ENCODE data around the gene FBXL16.
A peak's percentile ranks its signal among the peaks of the same experiment; 100 is the strongest.
"Not testable (repeated sequence)": the region's sequence is repeated elsewhere in the genome, so short reads cannot be mapped to it uniquely, and the experiment has no call there.

The FBXL16 gene

DNA sequence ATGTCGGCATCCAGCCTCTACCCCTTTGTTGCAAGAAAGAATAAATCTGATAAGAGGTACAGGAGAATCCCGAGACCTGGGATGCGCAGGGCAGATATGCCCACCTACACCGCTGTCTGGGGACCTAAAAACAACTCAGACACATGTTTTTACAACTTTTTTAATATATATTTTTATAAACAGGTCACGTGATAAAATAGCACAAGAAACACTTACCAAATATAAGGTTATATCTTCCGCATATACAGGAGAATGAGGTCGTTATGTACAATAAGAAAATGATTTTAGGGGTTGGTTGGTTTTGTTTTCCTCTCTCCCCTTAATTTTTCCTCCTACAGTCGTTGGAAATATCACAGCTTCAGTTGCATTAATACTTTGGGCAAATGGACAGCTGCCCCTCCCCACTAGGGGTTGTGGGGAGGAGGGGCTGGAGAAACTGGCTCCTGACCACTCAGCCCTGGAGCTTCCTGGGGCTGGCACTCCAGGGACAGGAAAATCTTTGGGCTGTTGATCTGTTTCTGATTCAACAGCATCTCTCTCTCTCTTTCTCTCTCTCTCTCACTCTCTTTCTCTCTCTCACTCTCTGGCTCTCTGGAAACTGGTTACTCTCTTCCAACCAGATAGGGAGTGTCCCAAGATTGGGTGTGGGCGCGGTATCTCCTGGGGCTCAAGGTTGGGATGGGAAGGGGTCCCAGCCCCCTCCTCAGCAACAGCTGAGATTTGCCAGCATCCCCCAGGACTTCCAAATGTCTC, 13.1 kb downstream of the FBXL16 start:
- Histone ChIP-seq H3K27me3 (ENCODE audit: insufficient read depth, low read length) (peaks cover 33% of the 10 kb centered on the region), H3K14ac (ENCODE audit: low read length) (no peak overlapping the region), H4K8ac (ENCODE audit: low read depth, low read length) (no peak overlapping the region), H2AFZ (ENCODE audit: insufficient read depth, low read length, poor library complexity) (no peak overlapping the region), H3K79me1 (ENCODE audit: low read length) (peaks cover 5% of the 10 kb centered on the region), H4K91ac (ENCODE audit: low read depth, low read length) (no peak overlapping the region), H3K9me3 (ENCODE audit: insufficient read depth, low read depth, low read length) (peaks cover 16% of the 10 kb centered on the region), H3K79me2 (ENCODE audit: control insufficient read depth, insufficient read depth, low read length, poor library complexity) (peaks cover 4% of the 10 kb centered on the region), H3K4me1 (ENCODE audit: control insufficient read depth in 1 of 2, insufficient read depth in 2 of 2, low read length in 2 of 2) (peaks cover 11 to 21% of the 10 kb centered on the region in 2 experiments), H2BK12ac (ENCODE audit: low read length) (no peak overlapping the region), H3K4me3 (ENCODE audit: low read depth, low read length) (no peak overlapping the region), H3K27ac (ENCODE audit: low read depth, low read length) (no peak overlapping the region), H2BK5ac (ENCODE audit: low read depth, low read length, poor library complexity) (no peak overlapping the region), H3K4me2 (ENCODE audit: low read length) (no peak overlapping the region), H3K4ac (ENCODE audit: low read depth, low read length) (no peak overlapping the region), H2BK120ac (ENCODE audit: insufficient read depth, low read length, poor library complexity) (no peak overlapping the region), H2AK5ac (ENCODE audit: low read length) (no peak overlapping the region), H3K36me3 (ENCODE audit: control insufficient read depth in 1 of 2, insufficient read depth in 2 of 2, low read length in 2 of 2) (peaks cover 2 to 4% of the 10 kb centered on the region in 2 experiments), H3K9ac (ENCODE audit: low read length) (no peak overlapping the region), H4K12ac (ENCODE audit: low read depth, low read length) (no peak overlapping the region), H3K18ac (ENCODE audit: low read length) (no peak overlapping the region), H3K23ac (ENCODE audit: low read length) (no peak overlapping the region)
- WGBS (ENCODE audit: extremely low coverage, insufficient coverage, insufficient read length): no CpG with 5 or more reads among the region's 10 CpGs
- no peak for DNase-seq

DNA sequence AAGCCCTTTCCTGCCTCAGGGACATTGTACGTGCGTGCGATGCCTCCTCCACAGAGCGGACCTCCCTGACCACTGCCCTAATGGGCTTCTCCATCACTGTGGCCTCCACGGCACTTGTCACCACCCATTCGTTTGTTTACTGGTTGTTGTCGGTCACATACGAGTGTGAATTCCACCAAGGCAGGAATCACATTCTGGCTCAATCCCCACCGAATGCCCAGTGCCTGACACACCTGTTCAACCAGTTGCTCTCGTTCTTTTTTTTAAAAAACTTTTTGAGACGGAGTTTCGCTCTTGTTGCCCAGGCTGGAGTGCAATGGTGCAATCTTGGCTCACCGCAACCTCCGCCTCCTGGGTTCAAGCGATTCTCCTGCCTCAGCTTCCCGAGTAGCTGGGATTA, 14.4 kb downstream of the FBXL16 start:
- peak; percentile 81 to 95 for DNase-seq
- H3K4me2 ChIP-seq (ENCODE audit: low read length); H2BK120ac ChIP-seq (ENCODE audit: insufficient read depth, low read length, poor library complexity); H3K14ac ChIP-seq (ENCODE audit: low read length); H3K27ac ChIP-seq (ENCODE audit: low read depth, low read length); H4K91ac ChIP-seq (ENCODE audit: low read depth, low read length); H3K23ac ChIP-seq (ENCODE audit: low read length); H3K4ac ChIP-seq (ENCODE audit: low read depth, low read length); H3K79me1 ChIP-seq (ENCODE audit: low read length); H3K79me2 ChIP-seq (ENCODE audit: control insufficient read depth, insufficient read depth, low read length, poor library complexity); H3K9ac ChIP-seq (ENCODE audit: low read length); H4K12ac ChIP-seq (ENCODE audit: low read depth, low read length); H2AFZ ChIP-seq (ENCODE audit: insufficient read depth, low read length, poor library complexity); H2BK12ac ChIP-seq (ENCODE audit: low read length); H2BK5ac ChIP-seq (ENCODE audit: low read depth, low read length, poor library complexity); H3K4me3 ChIP-seq (ENCODE audit: low read depth, low read length); H3K18ac ChIP-seq (ENCODE audit: low read length): not testable (repeated sequence)
- Histone ChIP-seq H2AK5ac (ENCODE audit: low read length) (peak overlapping the region; percentile 23), H3K27me3 (ENCODE audit: insufficient read depth, low read length) (peaks cover 31% of the 10 kb centered on the region), H4K8ac (ENCODE audit: low read depth, low read length) (peak overlapping the region; percentile 92), H3K4me1 (ENCODE audit: control insufficient read depth in 1 of 2, insufficient read depth in 2 of 2, low read length in 2 of 2) (peaks cover 11 to 21% of the 10 kb centered on the region in 2 experiments), H3K36me3 (ENCODE audit: control insufficient read depth in 1 of 2, insufficient read depth in 2 of 2, low read length in 2 of 2) (peaks cover 15 to 17% of the 10 kb centered on the region in 2 experiments), H3K9me3 (ENCODE audit: insufficient read depth, low read depth, low read length) (peaks cover 15% of the 10 kb centered on the region)
- no CpG with 5 or more reads among the region's 16 CpGs for WGBS (ENCODE audit: extremely low coverage, insufficient coverage, insufficient read length)

GRCh38 chr16:689175-689897, 16.3 kb downstream of the FBXL16 start:
- H3K79me1 ChIP-seq (ENCODE audit: low read length): peaks cover 8% of the 10 kb centered on the region
- peak overlapping the region; percentile 80 for H3K4me3 ChIP-seq (ENCODE audit: low read depth, low read length)
- no CpG with 5 or more reads among the region's 26 CpGs for WGBS (ENCODE audit: extremely low coverage, insufficient coverage, insufficient read length)
- peaks cover 29% of the 10 kb centered on the region in 2 experiments for H3K36me3 ChIP-seq (ENCODE audit: control insufficient read depth in 1 of 2, insufficient read depth in 2 of 2, low read length in 2 of 2)
- H4K91ac ChIP-seq (ENCODE audit: low read depth, low read length): peak overlapping the region; percentile 62
- no peak for DNase-seq
- H2BK12ac ChIP-seq (ENCODE audit: low read length): no peak overlapping the region
- H2BK5ac ChIP-seq (ENCODE audit: low read depth, low read length, poor library complexity): no peak overlapping the region
- H3K4me2 ChIP-seq (ENCODE audit: low read length): peak overlapping the region; percentile 82
- no peak overlapping the region for H3K27ac ChIP-seq (ENCODE audit: low read depth, low read length)
- H3K18ac ChIP-seq (ENCODE audit: low read length): peak overlapping the region; percentile 4
- peak overlapping the region; percentile 24 for H2AFZ ChIP-seq (ENCODE audit: insufficient read depth, low read length, poor library complexity)
- peaks cover 7% of the 10 kb centered on the region for H3K9me3 ChIP-seq (ENCODE audit: insufficient read depth, low read depth, low read length)
- peak overlapping the region; percentile 82 for H4K12ac ChIP-seq (ENCODE audit: low read depth, low read length)
- peak overlapping the region; percentile 92 for H4K8ac ChIP-seq (ENCODE audit: low read depth, low read length)
- H2AK5ac ChIP-seq (ENCODE audit: low read length): peak overlapping the region; percentile 25
- peak overlapping the region; percentile 43 for H3K14ac ChIP-seq (ENCODE audit: low read length)
- H3K9ac ChIP-seq (ENCODE audit: low read length): peak overlapping the region; percentile 83
- H2BK120ac ChIP-seq (ENCODE audit: insufficient read depth, low read length, poor library complexity): no peak overlapping the region
- no peak overlapping the region for H3K23ac ChIP-seq (ENCODE audit: low read length)
- peaks cover 4% of the 10 kb centered on the region for H3K79me2 ChIP-seq (ENCODE audit: control insufficient read depth, insufficient read depth, low read length, poor library complexity)
- H3K27me3 ChIP-seq (ENCODE audit: insufficient read depth, low read length): peaks cover 13% of the 10 kb centered on the region
- H3K4me1 ChIP-seq (ENCODE audit: control insufficient read depth in 1 of 2, insufficient read depth in 2 of 2, low read length in 2 of 2): peaks cover 11 to 17% of the 10 kb centered on the region in 2 experiments
- H3K4ac ChIP-seq (ENCODE audit: low read depth, low read length): no peak overlapping the region

DNA sequence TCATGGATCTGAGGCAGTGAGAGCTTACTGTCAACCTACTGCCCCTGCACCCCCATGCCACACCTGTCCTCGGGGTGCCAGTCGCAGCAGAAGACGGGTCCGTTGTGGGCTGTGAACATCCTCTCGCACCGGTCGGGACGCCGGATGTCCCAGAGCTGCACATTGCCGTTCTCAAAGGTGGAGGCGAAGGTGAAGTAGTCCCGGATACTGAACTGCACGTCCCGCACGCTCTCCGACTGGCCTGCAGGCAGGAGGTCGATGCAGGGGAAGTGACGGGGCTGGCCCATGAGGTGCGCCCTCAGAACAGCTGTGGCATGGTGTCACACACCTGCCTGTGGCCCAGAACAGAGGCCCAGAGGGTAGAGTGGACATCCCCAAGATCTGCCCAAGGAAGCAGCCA, 18.1 kb downstream of the FBXL16 start:
- no peak overlapping the region for H3K9ac ChIP-seq (ENCODE audit: low read length)
- no peaks in the 10 kb centered on the region for H3K27me3 ChIP-seq (ENCODE audit: insufficient read depth, low read length)

More for the DNA sequence above, 18.1 kb downstream of the FBXL16 start:
- DNase-seq: no peak
- Histone ChIP-seq H4K12ac (ENCODE audit: low read depth, low read length) (no peak overlapping the region), H2BK5ac (ENCODE audit: low read depth, low read length, poor library complexity) (no peak overlapping the region), H2BK120ac (ENCODE audit: insufficient read depth, low read length, poor library complexity) (no peak overlapping the region), H2AFZ (ENCODE audit: insufficient read depth, low read length, poor library complexity) (no peak overlapping the region), H2BK12ac (ENCODE audit: low read length) (no peak overlapping the region), H3K79me1 (ENCODE audit: low read length) (peaks cover 11% of the 10 kb centered on the region), H3K23ac (ENCODE audit: low read length) (no peak overlapping the region), H3K4me2 (ENCODE audit: low read length) (no peak overlapping the region), H3K4me3 (ENCODE audit: low read depth, low read length) (peak overlapping the region; percentile 18), H3K36me3 (ENCODE audit: control insufficient read depth in 1 of 2, insufficient read depth in 2 of 2, low read length in 2 of 2) (peaks cover 39% of the 10 kb centered on the region in 2 experiments), H3K27ac (ENCODE audit: low read depth, low read length) (no peak overlapping the region), H3K4me1 (ENCODE audit: control insufficient read depth in 1 of 2, insufficient read depth in 2 of 2, low read length in 2 of 2) (peaks cover 17 to 26% of the 10 kb centered on the region in 2 experiments), H3K14ac (ENCODE audit: low read length) (no peak overlapping the region), H3K4ac (ENCODE audit: low read depth, low read length) (no peak overlapping the region), H4K8ac (ENCODE audit: low read depth, low read length) (no peak overlapping the region), H3K18ac (ENCODE audit: low read length) (no peak overlapping the region), H2AK5ac (ENCODE audit: low read length) (no peak overlapping the region), H4K91ac (ENCODE audit: low read depth, low read length) (no peak overlapping the region), H3K9me3 (ENCODE audit: insufficient read depth, low read depth, low read length) (peaks cover 6% of the 10 kb centered on the region), H3K79me2 (ENCODE audit: control insufficient read depth, insufficient read depth, low read length, poor library complexity) (peaks cover 8% of the 10 kb centered on the region)
- no CpG with 5 or more reads among the region's 19 CpGs for WGBS (ENCODE audit: extremely low coverage, insufficient coverage, insufficient read length)
